Measurements from ENCODE around the gene SLC2A9. TPM values are rescaled to one million over a fixed set of nuclear protein-coding genes. Genes with fewer than 3 reads are reported as not detected.

The SLC2A9 gene
- total RNA-seq, 4 donors from 2014 or later = 5.6 to 10.5 (median 6.5) TPM

DNA sequence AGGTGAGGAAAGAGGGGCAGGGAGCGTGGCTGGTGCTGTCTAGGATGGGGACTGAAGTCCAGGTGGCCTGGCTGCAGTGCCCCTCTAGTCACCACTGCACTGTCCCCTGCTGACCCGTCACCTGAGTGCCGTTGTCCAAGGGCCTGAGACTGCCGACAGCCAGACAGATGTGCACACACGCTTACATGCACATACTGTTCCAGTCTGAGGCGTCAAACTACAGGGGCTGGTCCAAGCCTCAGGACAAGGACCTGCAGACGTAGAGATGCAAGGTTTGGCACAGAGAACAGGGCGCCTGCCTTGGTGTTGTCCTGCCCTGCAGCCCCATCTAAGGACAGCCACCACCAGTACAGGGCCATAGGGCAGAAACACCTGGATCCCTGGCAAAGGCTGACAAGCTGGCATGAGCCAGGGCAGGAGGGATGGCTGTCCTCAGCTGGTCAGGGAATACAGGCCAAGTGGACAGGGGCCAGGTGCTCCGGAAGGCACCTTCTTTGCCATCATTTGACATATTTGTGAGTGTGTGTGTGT is 1.7 kb downstream of the SLC2A9 start:
- Histone ChIP-seq H3K4me1 (peaks cover 43 to 50% (median 47%) of the 10 kb centered on the region in 4 donors), H3K36me3 (no peaks in the 10 kb centered on the region), H3K27me3 (no peaks in the 10 kb centered on the region), H3K9me3 (no peaks in the 10 kb centered on the region), H3K4me3 (peak overlapping the region; percentile 47 to 56 (median 52)), H3K27ac (replicated peaks in 1 of 4) (peak overlapping the region; percentile 83 to 90 (median 86))
- DNase-seq (ENCODE audit: extremely low spot score) = no peak
- intact Hi-C loops (cut with DNase I) = loop anchor here (2.0 to 5.0 kb wide), 2 partner anchors 43 to 257 kb away; no protein-coding TSS in a partner anchor
- 52% methylated on average over 8 of the region's 9 CpGs for WGBS
- no peak for TF ChIP-seq POLR2A (IDR thresholded peaks at IDR 0.05; ENCODE audit: low read depth)
- TF ChIP-seq POLR2AphosphoS5 (IDR thresholded peaks at IDR 0.05) = peak in 1 of 2 donors; percentile 73

DNA sequence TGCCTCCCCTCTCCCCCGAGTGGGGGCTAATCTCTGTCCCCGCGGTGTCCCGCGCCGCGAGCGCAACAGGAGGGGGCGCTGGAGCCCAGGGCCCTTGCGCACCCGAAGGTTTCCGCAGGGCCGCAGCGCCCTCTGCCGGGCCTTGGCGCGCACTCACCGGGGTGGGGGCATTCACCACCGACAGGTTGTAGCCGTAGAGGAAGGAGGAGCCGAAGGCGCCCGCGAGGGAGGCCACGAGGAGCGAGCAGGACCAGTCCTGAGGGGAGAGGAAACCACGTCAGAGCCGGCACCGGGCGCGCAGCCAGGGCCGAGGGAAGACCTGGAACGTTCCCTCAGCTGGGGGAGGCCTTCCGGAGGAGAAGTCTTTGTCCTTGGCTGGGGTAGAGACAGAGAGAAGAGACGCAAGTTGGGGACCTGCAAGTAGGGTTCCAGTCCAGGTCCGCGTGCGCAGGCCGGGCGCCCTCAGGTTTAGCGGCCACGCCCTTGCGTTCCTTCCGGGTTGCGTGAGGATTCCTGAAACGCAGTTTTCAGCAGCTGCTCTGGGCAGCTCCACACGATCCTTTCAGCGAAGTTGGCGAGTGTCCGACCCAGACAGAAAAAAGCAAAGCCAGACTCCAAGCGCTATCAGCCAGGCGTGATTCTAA is 2.4 kb downstream of the SLC2A9 start:
- H3K9me3 ChIP-seq = no peaks in the 10 kb centered on the region
- DNase-seq (ENCODE audit: extremely low spot score) = peak; percentile 98
- TF ChIP-seq, protein P1, sequence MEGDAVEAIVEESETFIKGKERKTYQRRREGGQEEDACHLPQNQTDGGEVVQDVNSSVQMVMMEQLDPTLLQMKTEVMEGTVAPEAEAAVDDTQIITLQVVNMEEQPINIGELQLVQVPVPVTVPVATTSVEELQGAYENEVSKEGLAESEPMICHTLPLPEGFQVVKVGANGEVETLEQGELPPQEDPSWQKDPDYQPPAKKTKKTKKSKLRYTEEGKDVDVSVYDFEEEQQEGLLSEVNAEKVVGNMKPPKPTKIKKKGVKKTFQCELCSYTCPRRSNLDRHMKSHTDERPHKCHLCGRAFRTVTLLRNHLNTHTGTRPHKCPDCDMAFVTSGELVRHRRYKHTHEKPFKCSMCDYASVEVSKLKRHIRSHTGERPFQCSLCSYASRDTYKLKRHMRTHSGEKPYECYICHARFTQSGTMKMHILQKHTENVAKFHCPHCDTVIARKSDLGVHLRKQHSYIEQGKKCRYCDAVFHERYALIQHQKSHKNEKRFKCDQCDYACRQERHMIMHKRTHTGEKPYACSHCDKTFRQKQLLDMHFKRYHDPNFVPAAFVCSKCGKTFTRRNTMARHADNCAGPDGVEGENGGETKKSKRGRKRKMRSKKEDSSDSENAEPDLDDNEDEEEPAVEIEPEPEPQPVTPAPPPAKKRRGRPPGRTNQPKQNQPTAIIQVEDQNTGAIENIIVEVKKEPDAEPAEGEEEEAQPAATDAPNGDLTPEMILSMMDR (IDR thresholded peaks at IDR 0.05) = peak; percentile 99 to 100 (median 100)
- no peak for TF ChIP-seq EP300 (IDR thresholded peaks at IDR 0.05)
- TF ChIP-seq POLR2A (IDR thresholded peaks at IDR 0.05; ENCODE audit: low read depth) = peak; percentile 12
- TF ChIP-seq POLR2AphosphoS5 (IDR thresholded peaks at IDR 0.05) = peak; percentile 86 to 94
- H3K27me3 ChIP-seq = no peaks in the 10 kb centered on the region
- peak overlapping the region; percentile 47 to 56 (median 52) for H3K4me3 ChIP-seq
- H3K27ac ChIP-seq (replicated peaks in 1 of 4) = peak overlapping the region; percentile 83 to 90 (median 86)
- peaks cover 42 to 50% (median 45%) of the 10 kb centered on the region in 4 donors for H3K4me1 ChIP-seq
- H3K36me3 ChIP-seq = no peaks in the 10 kb centered on the region
- intact Hi-C loops (cut with DNase I) = loop anchor here (2.0 to 5.0 kb wide), 2 partner anchors 43 to 256 kb away; no protein-coding TSS in a partner anchor
- WGBS = 10% methylated on average over 15 of the region's 52 CpGs

GRCh38 chr4:10017037-10017893 is 4.0 kb downstream of the SLC2A9 start:
- DNase-seq (ENCODE audit: extremely low spot score) = no peak
- H3K27me3 ChIP-seq = no peaks in the 10 kb centered on the region
- 92% methylated on average over 11 of the region's 11 CpGs for WGBS

GRCh38 chr4:10016169-10016568 is 5.1 kb downstream of the SLC2A9 start:
- Histone ChIP-seq H3K9me3 (no peaks in the 10 kb centered on the region), H3K4me1 (peaks cover 24 to 36% (median 31%) of the 10 kb centered on the region in 4 donors), H3K36me3 (no peaks in the 10 kb centered on the region), H3K4me3 (no peak overlapping the region), H3K27me3 (no peaks in the 10 kb centered on the region), H3K27ac (replicated peaks in 1 of 4) (no peak overlapping the region)
- WGBS = 50% methylated on average over 4 of the region's 6 CpGs
- intact Hi-C loops (cut with DNase I) = loop anchor here (5.0 kb wide), 1 partner anchor 46 kb away; no protein-coding TSS in a partner anchor
- no peak for DNase-seq (ENCODE audit: extremely low spot score)
- TF ChIP-seq EP300 (IDR thresholded peaks at IDR 0.05) (no peak), POLR2A (IDR thresholded peaks at IDR 0.05; ENCODE audit: low read depth) (no peak), POLR2AphosphoS5 (IDR thresholded peaks at IDR 0.05) (no peak)
- TF ChIP-seq, protein P1 (IDR thresholded peaks at IDR 0.05) = no peak

More at GRCh38 chr4:10017037-10017893, 4.0 kb downstream of the SLC2A9 start:
- intact Hi-C loops (cut with DNase I) = loop anchor here (5.0 kb wide), 1 partner anchor 45 kb away; no protein-coding TSS in a partner anchor
- H3K4me3 ChIP-seq = no peak overlapping the region
- H3K36me3 ChIP-seq = no peaks in the 10 kb centered on the region
- H3K4me1 ChIP-seq = peaks cover 34 to 47% (median 41%) of the 10 kb centered on the region in 4 donors
- TF ChIP-seq, protein P1 (IDR thresholded peaks at IDR 0.05) = no peak
- TF ChIP-seq EP300 (IDR thresholded peaks at IDR 0.05) (no peak), POLR2A (IDR thresholded peaks at IDR 0.05; ENCODE audit: low read depth) (no peak), POLR2AphosphoS5 (IDR thresholded peaks at IDR 0.05) (no peak)
- H3K27ac ChIP-seq (replicated peaks in 1 of 4) = no peak overlapping the region
- no peaks in the 10 kb centered on the region for H3K9me3 ChIP-seq
